GM12878 (cell line): Measurements from ENCODE around the gene SETBP1. TPM values are rescaled to one million over a fixed set of nuclear protein-coding genes. Genes with fewer than 3 reads are reported as not detected.

Experiments used
- ATAC-seq: fragments of 200-7000 bp; cut with Tn5 transposase; 3 replicates; pipeline ENCODE4 v1.9.1; 2020; ENCODE audit warnings: mild to moderate bottlenecking, moderate library complexity
- BruUV-seq: library from RNA; stranded (reverse); fragments of 400-500 nt; replicated peaks from 2 replicates; lab custom pipeline; 2021; lab: Mats Ljungman, UMichigan
- CTCF ChIA-PET: fragments of 300-600 bp; sonication (Branson Sonifier 250); formaldehyde crosslinking; extraction: SDS; loops from one replicate; lab custom pipeline; 2021; ENCODE audit warnings: inconsistent platforms; lab: Yijun Ruan, JAX
- POLR2A ChIA-PET: fragments of 350-600 bp; formaldehyde crosslinking; extraction: SDS; loops from one replicate; lab custom pipeline; 2021; ENCODE audit warnings: inconsistent platforms; lab: Charles Lee
- RAD21 ChIA-PET: fragments of 300-600 bp; sonication (Branson Sonifier 250); formaldehyde crosslinking; loops from one replicate; lab custom pipeline; 2023; ENCODE audit warnings: antibody characterized with exemption; ENCODE audit not compliant: unreplicated experiment; lab: Charles Lee
- SMC1A ChIA-PET: fragments of 300-600 bp; sonication (Branson Sonifier 250); formaldehyde crosslinking; loops from one replicate; lab custom pipeline; 2023; ENCODE audit not compliant: unreplicated experiment, uncharacterized antibody; lab: Charles Lee
- DNase-seq: peaks from one replicate; pipeline ENCODE4 v3.0.0-alpha.2; 2011; ENCODE audit warnings: low read depth, low spot score
- FAIRE-seq: peaks from 3 replicates; lab custom pipeline; 2011; peaks lifted over from hg19 to GRCh38; lab: Jason Lieb, UNC
- H2AFZ ChIP-seq: 2 replicates; pipeline ENCODE4 v1.6.0; 2011; ENCODE audit warnings: low read depth, low read length, control low read depth; ENCODE audit not compliant: control insufficient read depth
- H3K27ac ChIP-seq: 2 replicates; pipeline ENCODE4 v1.5.1; 2011; ENCODE audit warnings: control low read depth; ENCODE audit not compliant: control insufficient read depth, insufficient read depth
- H3K27me3 ChIP-seq, 2 experiments: replicated peaks in 1 of 2; 2 replicates each; pipeline versions ENCODE4 v1.6.0 to v1.6.1; 2011; ENCODE audit warnings: low read length in 1 of 2; ENCODE audit not compliant: control insufficient read depth in 2 of 2, insufficient read depth in 2 of 2
- H3K36me3 ChIP-seq, 2 experiments: 2 replicates each; pipeline ENCODE4 v1.5.1; 2011; ENCODE audit warnings: low read length in 1 of 2; ENCODE audit not compliant: control insufficient read depth in 2 of 2, insufficient read depth in 2 of 2
- H3K4me1 ChIP-seq: 2 replicates; pipeline ENCODE4 v1.6.1; 2011; ENCODE audit warnings: mild to moderate bottlenecking, low read length, moderate library complexity, mixed read lengths; ENCODE audit not compliant: control insufficient read depth, insufficient read depth
- H3K4me2 ChIP-seq: 2 replicates; pipeline ENCODE4 v1.6.0; 2011; ENCODE audit warnings: control low read depth; ENCODE audit not compliant: control insufficient read depth, insufficient read depth
- H3K4me3 ChIP-seq: fragments of 200-600 bp; sonication (generic); 2 replicates; pipeline ENCODE4 v1.5.1; 2016
- H3K79me2 ChIP-seq: 2 replicates; pipeline ENCODE4 v1.6.0; 2011; ENCODE audit warnings: low read length; ENCODE audit not compliant: control insufficient read depth, insufficient read depth
- H3K9ac ChIP-seq: 2 replicates; pipeline ENCODE4 v1.8.0; 2011; ENCODE audit warnings: low read length, control low read depth, mixed read lengths; ENCODE audit not compliant: control insufficient read depth, insufficient read depth
- H3K9me3 ChIP-seq: replicated peaks from 3 replicates; pipeline ENCODE4 v1.5.1; 2011; ENCODE audit warnings: mild to moderate bottlenecking, low read length; ENCODE audit not compliant: control insufficient read depth, insufficient read depth
- H4K20me1 ChIP-seq: 2 replicates; pipeline ENCODE4 v1.6.0; 2011; ENCODE audit not compliant: control insufficient read depth, insufficient read depth
- CBFB ChIP-seq: IDR thresholded peaks from 2 replicates; pipeline ENCODE4 v1.6.1; 2016; ENCODE audit warnings: antibody characterized with exemption, low read depth
- ETV6 ChIP-seq, 2 experiments: fragments of 450-650 bp in 1 of 2; IDR thresholded peaks in 1 of 2; conservative IDR thresholded peaks in 1 of 2; 2 replicates each; pipeline ENCODE4 v1.6.1; 2014; ENCODE audit warnings: antibody characterized with exemption in 1 of 2, borderline replicate concordance in 1 of 2, low read depth in 1 of 2, mild to moderate bottlenecking in 1 of 2, moderate library complexity in 1 of 2
- FOS ChIP-seq: IDR thresholded peaks from 3 replicates; pipeline ENCODE4 v1.6.1; 2011; ENCODE audit warnings: borderline replicate concordance; ENCODE audit not compliant: insufficient read length; ENCODE audit errors: extremely low read depth
- FOXM1 ChIP-seq: IDR thresholded peaks from 2 replicates; pipeline ENCODE4 v1.6.1; 2012; ENCODE audit warnings: low read depth, mild to moderate bottlenecking, inconsistent platforms, low read length, moderate library complexity
- HSF1 ChIP-seq: fragments of 150-350 bp; IDR thresholded peaks from 2 replicates; pipeline ENCODE4 v1.6.1; 2014; ENCODE audit warnings: mild to moderate bottlenecking, low read depth, low read length
- KAT2A ChIP-seq: conservative IDR thresholded peaks from 2 replicates; pipeline ENCODE4 v1.6.1; 2011; ENCODE audit warnings: low read depth, low read length; ENCODE audit not compliant: control insufficient read depth
- NFIC ChIP-seq: IDR thresholded peaks from 2 replicates; pipeline ENCODE4 v1.6.1; 2012; ENCODE audit warnings: low read depth, mild to moderate bottlenecking, inconsistent platforms, low read length, moderate library complexity
- PML ChIP-seq: IDR thresholded peaks from 2 replicates; pipeline ENCODE4 v1.6.1; 2012; ENCODE audit warnings: low read length, inconsistent platforms
- RCOR1 ChIP-seq: conservative IDR thresholded peaks from 2 replicates; pipeline ENCODE4 v1.6.1; 2012; ENCODE audit warnings: low read depth, low read length, improper control_type of control experiment
- ZNF622 ChIP-seq: fragments of 450-650 bp; IDR thresholded peaks from 2 replicates; pipeline ENCODE4 v1.6.1; 2017; ENCODE audit warnings: mild to moderate bottlenecking, inconsistent platforms
- WGBS: methylation state at CpG from one replicate; pipeline ENCODE4 v1.1.6; 2016; ENCODE audit warnings: low lambda C conversion rate; ENCODE audit not compliant: insufficient replicate concordance, insufficient coverage; ENCODE audit errors: missing lambda C conversion rate; 5-methylcytosine and 5-hydroxymethylcytosine counted together
- in situ Hi-C: fragments of 300-500 bp; cut with MboI; formaldehyde crosslinking; loops from 9 replicates; pipeline ENCODE4 v1.14.3; 2018; ENCODE audit warnings: mixed read lengths
- intact Hi-C: fragments of 100-400 bp; cut with micrococcal nuclease; formaldehyde crosslinking; loops from one replicate; pipeline ENCODE4 v1.14.2; 2022; ENCODE audit not compliant: unreplicated experiment
- polyA plus RNA-seq, 11 experiments: library from polyadenylated mRNA; depleted of rRNA in 4 of 11; unstranded in 6 of 11; stranded (reverse) in 5 of 11; fragments of >200 nt; fragmentation: Nextera tagmentation in 4 of 11; fragmentation: Illumina TruSeq in 1 of 11; extraction: Ambion mirVana in 4 of 11; extraction: Trizol in 1 of 11; gene quantifications; 1 replicate in 1 of 11; 2 replicates in 10 of 11; pipeline versions ENCODE4 v1.2.1 to v1.2.3, GENCODE V29; 2011 to 2016; ENCODE audit warnings: inconsistent platforms in 2 of 11, missing spikeins in 2 of 11, low read depth in 1 of 11
- total RNA-seq, 4 experiments: library from RNA; depleted of rRNA in 3 of 4; stranded (reverse); fragments of >200 nt in 3 of 4; fragmentation: Illumina TruSeq in 1 of 4; extraction: Trizol in 1 of 4; gene quantifications; 2 replicates each; pipeline versions ENCODE4 v1.2.1 to v1.2.3, GENCODE V29; 2013 to 2021

Gene SETBP1
- total and polyA plus RNA-seq, 10 of the 15 experiments (the other 5 are each of a cell fraction or from before 2014, with no cell fraction given) = 0.99 to 29.7 (median 8.3) TPM

- TF ChIP-seq ZNF622 = no peak
- TF ChIP-seq KAT2A = no peak
- no peak for TF ChIP-seq CBFB
- no peak for TF ChIP-seq FOS
- no peak for TF ChIP-seq FOXM1
These were observed 48.1 kb upstream of the SETBP1 start (continued) for GRCh38 chr18:44632469-44633145.

DNA sequence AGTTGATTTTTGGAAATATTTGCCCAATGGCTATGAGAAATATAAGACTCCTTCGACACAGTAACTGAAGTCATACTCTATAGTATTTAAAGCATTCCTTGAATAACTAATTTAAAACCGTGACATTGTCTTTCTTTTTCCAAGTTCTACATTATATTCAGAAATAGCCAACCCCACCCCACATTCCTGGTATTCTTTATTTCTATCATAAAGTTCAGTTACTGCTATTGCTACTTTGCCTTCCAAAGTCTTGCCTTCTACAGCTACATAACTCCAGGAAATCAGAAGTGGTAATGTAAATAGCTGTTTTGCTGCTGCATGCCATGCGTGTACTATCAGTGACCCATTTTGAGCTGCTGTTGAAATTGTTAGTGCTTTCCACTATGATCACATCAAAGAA lies 45.1 kb upstream of the SETBP1 start:
- no peak overlapping the region for H3K4me3 ChIP-seq
- 44% methylated on average over 3 of the region's 3 CpGs for WGBS
- no peaks in the 10 kb centered on the region for H3K36me3 ChIP-seq
- ATAC-seq (no peak), FAIRE-seq (no peak), DNase-seq (no peak)
- ChIA-PET CTCF (no interaction called here), RAD21 (interaction anchor here (1.0 to 1.3 kb wide), 2 partner anchors 44 to 47 kb away, joined by 4 read pairs; no protein-coding TSS in a partner anchor), POLR2A (no interaction called here), SMC1A (interaction anchor here (1.2 to 1.3 kb wide), 2 partner anchors 10 to 25 kb away, joined by 3 read pairs; no protein-coding TSS in a partner anchor)
- H3K4me2 ChIP-seq = no peak overlapping the region
- no peak overlapping the region for H2AFZ ChIP-seq
- H3K9me3 ChIP-seq = no peaks in the 10 kb centered on the region
- no TSS peak for BruUV-seq
- H3K4me1 ChIP-seq = peaks cover 5% of the 10 kb centered on the region
- H3K79me2 ChIP-seq = no peaks in the 10 kb centered on the region
- no peak overlapping the region for H3K27ac ChIP-seq
- intact Hi-C loops = no loop called here
- TF ChIP-seq PML (no peak), KAT2A (no peak), NFIC (no peak), ETV6 (conservative IDR thresholded peaks at IDR 0.05 in 1 of 2, IDR thresholded peaks at IDR 0.05 in 1 of 2; ENCODE audit: borderline replicate concordance in 1 of 2, low read depth in 1 of 2) (no peak), RCOR1 (no peak), HSF1 (no peak)
- no peak overlapping the region for H3K9ac ChIP-seq
- no peaks in the 10 kb centered on the region; a peak in 1 of 4 replicates for H3K27me3 ChIP-seq
- no peaks in the 10 kb centered on the region for H4K20me1 ChIP-seq
- in situ Hi-C loops = no loop called here
